ENCODE measurements around the gene PARD3. TPM values are rescaled to one million over a fixed set of nuclear protein-coding genes. Genes with fewer than 3 reads are reported as not detected.
"Not testable (repeated sequence)": the region's sequence is repeated elsewhere in the genome, so short reads cannot be mapped to it uniquely, and the experiment has no call there.

Gene PARD3
- total RNA-seq, 1 experiment from 2014 or later = 55.3 TPM

- no peak for DNase-seq (ENCODE audit: low read depth)
These were observed 97.7 kb downstream of the PARD3 start for GRCh38 chr10:34717429-34717828.

- DNase-seq (ENCODE audit: low read depth) = peak; percentile 72
These were observed 98.1 kb downstream of the PARD3 start for GRCh38 chr10:34716958-34717357.

GRCh38 chr10:34716234-34716633 is 98.9 kb downstream of the PARD3 start:
- no peak for DNase-seq (ENCODE audit: low read depth)

GRCh38 chr10:34715511-34716187 is 99.4 kb downstream of the PARD3 start:
- no peak for DNase-seq (ENCODE audit: low read depth)

GRCh38 chr10:34713875-34714274 is 101.2 kb downstream of the PARD3 start:
- DNase-seq (ENCODE audit: low read depth) = peak; percentile 65

GRCh38 chr10:34711500-34711899 is 103.6 kb downstream of the PARD3 start:
- no peak for DNase-seq (ENCODE audit: low read depth)

- peak; percentile 62 for DNase-seq (ENCODE audit: low read depth)
These were observed 104.7 kb downstream of the PARD3 start for GRCh38 chr10:34710391-34710751.

- DNase-seq (ENCODE audit: low read depth) = no peak
These were observed 105.3 kb downstream of the PARD3 start for GRCh38 chr10:34709637-34710390.

GRCh38 chr10:34707656-34708055 is 107.4 kb downstream of the PARD3 start:
- no peak for DNase-seq (ENCODE audit: low read depth)

GRCh38 chr10:34706992-34707391 is 108.1 kb downstream of the PARD3 start:
- not testable (repeated sequence) for DNase-seq (ENCODE audit: low read depth)

- no peak for DNase-seq (ENCODE audit: low read depth)
These were observed 108.9 kb downstream of the PARD3 start for GRCh38 chr10:34706147-34706546.

GRCh38 chr10:34705563-34705962 is 109.5 kb downstream of the PARD3 start:
- DNase-seq (ENCODE audit: low read depth) = no peak

- no peak for DNase-seq (ENCODE audit: low read depth)
These were observed 110.4 kb downstream of the PARD3 start for GRCh38 chr10:34704526-34705184.

GRCh38 chr10:34702982-34703381 is 112.1 kb downstream of the PARD3 start:
- DNase-seq (ENCODE audit: low read depth) = no peak

- no peak for DNase-seq (ENCODE audit: low read depth)
These were observed 112.8 kb downstream of the PARD3 start for GRCh38 chr10:34702093-34702937.

- DNase-seq (ENCODE audit: low read depth) = no peak
These were observed 113.9 kb downstream of the PARD3 start for GRCh38 chr10:34701194-34701593.

GRCh38 chr10:34700752-34701151 is 114.3 kb downstream of the PARD3 start:
- not testable (repeated sequence) for DNase-seq (ENCODE audit: low read depth)

GRCh38 chr10:34699904-34700517 is 115.1 kb downstream of the PARD3 start:
- no peak for DNase-seq (ENCODE audit: low read depth)

GRCh38 chr10:34698979-34699378 is 116.1 kb downstream of the PARD3 start:
- peak; percentile 85 for DNase-seq (ENCODE audit: low read depth)

- DNase-seq (ENCODE audit: low read depth) = no peak
These were observed 116.8 kb downstream of the PARD3 start for GRCh38 chr10:34698248-34698831.

All from HT1080 (cell line).